ENCODE results near the gene OSBPL8. TPM values are rescaled to one million over a fixed set of nuclear protein-coding genes. Genes with fewer than 3 reads are reported as not detected.

OSBPL8 gene
- total and polyA plus RNA-seq, 2 experiments from 2014 or later, result 78.0 to 124 TPM

DNA sequence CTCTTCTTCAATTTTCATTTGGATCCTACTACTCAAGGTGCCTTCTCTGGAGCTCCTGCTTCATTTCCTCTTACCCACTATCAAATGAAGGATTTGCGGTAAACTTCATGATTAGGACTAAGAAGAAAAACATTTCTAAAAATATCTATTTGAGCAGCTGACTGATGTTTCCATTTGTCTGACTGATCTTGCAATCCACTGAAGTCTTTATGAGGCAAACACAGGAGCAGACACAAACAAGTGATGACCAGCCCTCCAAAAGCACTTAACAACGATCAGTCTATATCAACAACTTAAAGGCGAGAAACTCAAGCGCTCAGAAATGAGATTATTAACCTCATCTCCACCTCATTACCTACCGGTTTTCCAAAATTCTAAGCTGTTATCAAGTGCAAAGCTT lies 26.2 kb downstream of the OSBPL8 start:
- DNase-seq (ENCODE audit: low spot score) (no peak), ATAC-seq (no peak)
- Histone ChIP-seq H3K4me1 (ENCODE audit: insufficient read depth) (peaks cover 36% of the 10 kb centered on the region), H3F3A (replicated peaks; ENCODE audit: low read depth) (no peaks in the 10 kb centered on the region), H4K20me1 (replicated peaks; ENCODE audit: insufficient read depth) (no peaks in the 10 kb centered on the region), H3K27me3 (ENCODE audit: insufficient read depth) (no peaks in the 10 kb centered on the region), H3K4me3 (no peak overlapping the region), H3K36me3 (ENCODE audit: insufficient read depth) (no peaks in the 10 kb centered on the region; the same call in 1 of the 2 replicates), H3K4me2 (peak overlapping the region; percentile 13; the same call in 1 of the 2 replicates), H3K27ac (ENCODE audit: low read depth) (no peak overlapping the region), H3K9me2 (ENCODE audit: insufficient read depth) (no peaks in the 10 kb centered on the region), H3K79me2 (replicated peaks; ENCODE audit: insufficient read depth) (peaks cover 90% of the 10 kb centered on the region), H2AFZ (no peak overlapping the region)
- no peak overlapping the region for H3K27ac Mint-ChIP-seq
- H3K27me3 Mint-ChIP-seq (ENCODE audit: insufficient read depth, low read depth, poor library complexity), result no peaks in the 10 kb centered on the region
- H3K4me1 Mint-ChIP-seq, result peaks cover 26% of the 10 kb centered on the region; the same call in 2 of the 3 replicates
- TF ChIP-seq ZNF331 (CRISPR knock-in tag; IDR thresholded peaks at IDR 0.05; ENCODE audit: low read depth) (no peak), NANOG (IDR thresholded peaks at IDR 0.05; ENCODE audit: borderline replicate concordance) (no peak), ZNF114 (CRISPR knock-in tag; IDR thresholded peaks at IDR 0.05) (no peak), STAT1 (IDR thresholded peaks at IDR 0.05; ENCODE audit: unreplicated experiment) (no peak), JUNB (IDR thresholded peaks at IDR 0.05; ENCODE audit: unreplicated experiment) (no peak), EZH2phosphoT487 (IDR thresholded peaks at IDR 0.05; ENCODE audit: unreplicated experiment) (no peak)
- TF ChIP-seq, protein P1, sequence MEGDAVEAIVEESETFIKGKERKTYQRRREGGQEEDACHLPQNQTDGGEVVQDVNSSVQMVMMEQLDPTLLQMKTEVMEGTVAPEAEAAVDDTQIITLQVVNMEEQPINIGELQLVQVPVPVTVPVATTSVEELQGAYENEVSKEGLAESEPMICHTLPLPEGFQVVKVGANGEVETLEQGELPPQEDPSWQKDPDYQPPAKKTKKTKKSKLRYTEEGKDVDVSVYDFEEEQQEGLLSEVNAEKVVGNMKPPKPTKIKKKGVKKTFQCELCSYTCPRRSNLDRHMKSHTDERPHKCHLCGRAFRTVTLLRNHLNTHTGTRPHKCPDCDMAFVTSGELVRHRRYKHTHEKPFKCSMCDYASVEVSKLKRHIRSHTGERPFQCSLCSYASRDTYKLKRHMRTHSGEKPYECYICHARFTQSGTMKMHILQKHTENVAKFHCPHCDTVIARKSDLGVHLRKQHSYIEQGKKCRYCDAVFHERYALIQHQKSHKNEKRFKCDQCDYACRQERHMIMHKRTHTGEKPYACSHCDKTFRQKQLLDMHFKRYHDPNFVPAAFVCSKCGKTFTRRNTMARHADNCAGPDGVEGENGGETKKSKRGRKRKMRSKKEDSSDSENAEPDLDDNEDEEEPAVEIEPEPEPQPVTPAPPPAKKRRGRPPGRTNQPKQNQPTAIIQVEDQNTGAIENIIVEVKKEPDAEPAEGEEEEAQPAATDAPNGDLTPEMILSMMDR (conservative IDR thresholded peaks at IDR 0.05; ENCODE audit: low read depth in 2 of 2), result no peak
- TF ChIP-seq, protein P2, sequence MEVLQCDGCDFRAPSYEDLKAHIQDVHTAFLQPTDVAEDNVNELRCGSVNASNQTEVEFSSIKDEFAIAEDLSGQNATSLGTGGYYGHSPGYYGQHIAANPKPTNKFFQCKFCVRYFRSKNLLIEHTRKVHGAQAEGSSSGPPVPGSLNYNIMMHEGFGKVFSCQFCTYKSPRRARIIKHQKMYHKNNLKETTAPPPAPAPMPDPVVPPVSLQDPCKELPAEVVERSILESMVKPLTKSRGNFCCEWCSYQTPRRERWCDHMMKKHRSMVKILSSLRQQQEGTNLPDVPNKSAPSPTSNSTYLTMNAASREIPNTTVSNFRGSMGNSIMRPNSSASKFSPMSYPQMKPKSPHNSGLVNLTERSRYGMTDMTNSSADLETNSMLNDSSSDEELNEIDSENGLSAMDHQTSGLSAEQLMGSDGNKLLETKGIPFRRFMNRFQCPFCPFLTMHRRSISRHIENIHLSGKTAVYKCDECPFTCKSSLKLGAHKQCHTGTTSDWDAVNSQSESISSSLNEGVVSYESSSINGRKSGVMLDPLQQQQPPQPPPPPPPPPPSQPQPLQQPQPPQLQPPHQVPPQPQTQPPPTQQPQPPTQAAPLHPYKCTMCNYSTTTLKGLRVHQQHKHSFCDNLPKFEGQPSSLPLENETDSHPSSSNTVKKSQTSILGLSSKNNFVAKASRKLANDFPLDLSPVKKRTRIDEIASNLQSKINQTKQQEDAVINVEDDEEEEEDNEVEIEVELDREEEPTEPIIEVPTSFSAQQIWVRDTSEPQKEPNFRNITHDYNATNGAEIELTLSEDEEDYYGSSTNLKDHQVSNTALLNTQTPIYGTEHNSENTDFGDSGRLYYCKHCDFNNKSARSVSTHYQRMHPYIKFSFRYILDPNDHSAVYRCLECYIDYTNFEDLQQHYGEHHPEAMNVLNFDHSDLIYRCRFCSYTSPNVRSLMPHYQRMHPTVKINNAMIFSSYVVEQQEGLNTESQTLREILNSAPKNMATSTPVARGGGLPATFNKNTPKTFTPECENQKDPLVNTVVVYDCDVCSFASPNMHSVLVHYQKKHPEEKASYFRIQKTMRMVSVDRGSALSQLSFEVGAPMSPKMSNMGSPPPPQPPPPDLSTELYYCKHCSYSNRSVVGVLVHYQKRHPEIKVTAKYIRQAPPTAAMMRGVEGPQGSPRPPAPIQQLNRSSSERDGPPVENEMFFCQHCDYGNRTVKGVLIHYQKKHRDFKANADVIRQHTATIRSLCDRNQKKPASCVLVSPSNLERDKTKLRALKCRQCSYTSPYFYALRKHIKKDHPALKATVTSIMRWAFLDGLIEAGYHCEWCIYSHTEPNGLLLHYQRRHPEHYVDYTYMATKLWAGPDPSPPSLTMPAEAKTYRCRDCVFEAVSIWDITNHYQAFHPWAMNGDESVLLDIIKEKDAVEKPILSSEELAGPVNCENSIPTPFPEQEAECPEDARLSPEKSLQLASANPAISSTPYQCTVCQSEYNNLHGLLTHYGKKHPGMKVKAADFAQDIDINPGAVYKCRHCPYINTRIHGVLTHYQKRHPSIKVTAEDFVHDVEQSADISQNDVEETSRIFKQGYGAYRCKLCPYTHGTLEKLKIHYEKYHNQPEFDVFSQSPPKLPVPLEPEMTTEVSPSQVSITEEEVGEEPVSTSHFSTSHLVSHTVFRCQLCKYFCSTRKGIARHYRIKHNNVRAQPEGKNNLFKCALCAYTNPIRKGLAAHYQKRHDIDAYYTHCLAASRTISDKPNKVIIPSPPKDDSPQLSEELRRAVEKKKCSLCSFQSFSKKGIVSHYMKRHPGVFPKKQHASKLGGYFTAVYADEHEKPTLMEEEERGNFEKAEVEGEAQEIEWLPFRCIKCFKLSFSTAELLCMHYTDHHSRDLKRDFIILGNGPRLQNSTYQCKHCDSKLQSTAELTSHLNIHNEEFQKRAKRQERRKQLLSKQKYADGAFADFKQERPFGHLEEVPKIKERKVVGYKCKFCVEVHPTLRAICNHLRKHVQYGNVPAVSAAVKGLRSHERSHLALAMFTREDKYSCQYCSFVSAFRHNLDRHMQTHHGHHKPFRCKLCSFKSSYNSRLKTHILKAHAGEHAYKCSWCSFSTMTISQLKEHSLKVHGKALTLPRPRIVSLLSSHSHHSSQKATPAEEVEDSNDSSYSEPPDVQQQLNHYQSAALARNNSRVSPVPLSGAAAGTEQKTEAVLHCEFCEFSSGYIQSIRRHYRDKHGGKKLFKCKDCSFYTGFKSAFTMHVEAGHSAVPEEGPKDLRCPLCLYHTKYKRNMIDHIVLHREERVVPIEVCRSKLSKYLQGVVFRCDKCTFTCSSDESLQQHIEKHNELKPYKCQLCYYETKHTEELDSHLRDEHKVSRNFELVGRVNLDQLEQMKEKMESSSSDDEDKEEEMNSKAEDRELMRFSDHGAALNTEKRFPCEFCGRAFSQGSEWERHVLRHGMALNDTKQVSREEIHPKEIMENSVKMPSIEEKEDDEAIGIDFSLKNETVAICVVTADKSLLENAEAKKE (CRISPR knock-in tag; IDR thresholded peaks at IDR 0.05), result no peak
- TF ChIP-seq, protein P3, sequence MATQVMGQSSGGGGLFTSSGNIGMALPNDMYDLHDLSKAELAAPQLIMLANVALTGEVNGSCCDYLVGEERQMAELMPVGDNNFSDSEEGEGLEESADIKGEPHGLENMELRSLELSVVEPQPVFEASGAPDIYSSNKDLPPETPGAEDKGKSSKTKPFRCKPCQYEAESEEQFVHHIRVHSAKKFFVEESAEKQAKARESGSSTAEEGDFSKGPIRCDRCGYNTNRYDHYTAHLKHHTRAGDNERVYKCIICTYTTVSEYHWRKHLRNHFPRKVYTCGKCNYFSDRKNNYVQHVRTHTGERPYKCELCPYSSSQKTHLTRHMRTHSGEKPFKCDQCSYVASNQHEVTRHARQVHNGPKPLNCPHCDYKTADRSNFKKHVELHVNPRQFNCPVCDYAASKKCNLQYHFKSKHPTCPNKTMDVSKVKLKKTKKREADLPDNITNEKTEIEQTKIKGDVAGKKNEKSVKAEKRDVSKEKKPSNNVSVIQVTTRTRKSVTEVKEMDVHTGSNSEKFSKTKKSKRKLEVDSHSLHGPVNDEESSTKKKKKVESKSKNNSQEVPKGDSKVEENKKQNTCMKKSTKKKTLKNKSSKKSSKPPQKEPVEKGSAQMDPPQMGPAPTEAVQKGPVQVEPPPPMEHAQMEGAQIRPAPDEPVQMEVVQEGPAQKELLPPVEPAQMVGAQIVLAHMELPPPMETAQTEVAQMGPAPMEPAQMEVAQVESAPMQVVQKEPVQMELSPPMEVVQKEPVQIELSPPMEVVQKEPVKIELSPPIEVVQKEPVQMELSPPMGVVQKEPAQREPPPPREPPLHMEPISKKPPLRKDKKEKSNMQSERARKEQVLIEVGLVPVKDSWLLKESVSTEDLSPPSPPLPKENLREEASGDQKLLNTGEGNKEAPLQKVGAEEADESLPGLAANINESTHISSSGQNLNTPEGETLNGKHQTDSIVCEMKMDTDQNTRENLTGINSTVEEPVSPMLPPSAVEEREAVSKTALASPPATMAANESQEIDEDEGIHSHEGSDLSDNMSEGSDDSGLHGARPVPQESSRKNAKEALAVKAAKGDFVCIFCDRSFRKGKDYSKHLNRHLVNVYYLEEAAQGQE (IDR thresholded peaks at IDR 0.05; ENCODE audit: unreplicated experiment), result no peak
- H3K9me3 Mint-ChIP-seq, result peaks cover 3% of the 10 kb centered on the region; the same call in 1 of the 3 replicates
- no peak overlapping the region for H3K4me3 Mint-ChIP-seq
- H3K36me3 Mint-ChIP-seq (ENCODE audit: low read depth), result peaks cover 16% of the 10 kb centered on the region

Data from GM23338 (cell line).